AG04449 (cell line): ENCODE results near the gene KRT12.

Source experiments
- CTCF ChIA-PET: fragments of 350-600 bp; formaldehyde crosslinking; extraction: SDS; loops from one replicate; lab custom pipeline; 2021; ENCODE audit warnings: antibody characterized with exemption; lab: Yijun Ruan, JAX
- POLR2A ChIA-PET: fragments of 400-600, 350-600 bp; formaldehyde crosslinking; extraction: SDS; loops from one replicate; lab custom pipeline; 2020; ENCODE audit warnings: antibody characterized with exemption, inconsistent platforms; lab: Yijun Ruan, JAX
- DNase-seq: peaks from one replicate; pipeline ENCODE4 v3.0.0-alpha.2; 2010; ENCODE audit warnings: low read depth, low spot score
- H3K4me3 ChIP-seq: 2 replicates; pipeline ENCODE4 v1.5.1; 2011; ENCODE audit warnings: low read depth, mild to moderate bottlenecking, control low read depth, low read length
- TF ChIP-seq, protein P1 (sequence below): IDR thresholded peaks from one replicate; pipeline ENCODE4 v1.5.1; 2011; ENCODE audit warnings: mild to moderate bottlenecking, moderate library complexity, low read length, control low read depth, inconsistent platforms; ENCODE audit not compliant: insufficient read depth; ENCODE audit errors: missing control alignments

The KRT12 gene

DNA sequence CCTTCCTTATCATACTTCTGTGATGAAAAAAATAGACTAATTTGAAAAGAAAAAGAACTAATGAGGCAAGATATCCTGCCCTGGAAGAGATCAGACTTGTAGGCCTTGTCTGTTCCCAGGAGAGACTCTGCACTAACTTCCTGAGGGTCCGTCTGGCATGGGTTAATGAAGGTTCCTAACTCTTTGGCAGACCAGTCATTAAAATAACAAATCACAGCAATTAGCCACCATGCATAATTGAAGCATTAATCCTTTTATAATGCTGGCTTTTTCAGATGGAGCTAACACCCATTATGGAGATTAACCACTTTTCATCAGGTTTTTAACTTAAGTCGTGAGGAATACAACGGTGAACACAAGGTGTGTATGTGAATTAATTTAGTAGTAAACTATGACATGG, 34.2 kb downstream of the KRT12 start:
- POLR2A ChIA-PET = no interaction called here
- DNase-seq = no peak
- TF ChIP-seq, protein P1, sequence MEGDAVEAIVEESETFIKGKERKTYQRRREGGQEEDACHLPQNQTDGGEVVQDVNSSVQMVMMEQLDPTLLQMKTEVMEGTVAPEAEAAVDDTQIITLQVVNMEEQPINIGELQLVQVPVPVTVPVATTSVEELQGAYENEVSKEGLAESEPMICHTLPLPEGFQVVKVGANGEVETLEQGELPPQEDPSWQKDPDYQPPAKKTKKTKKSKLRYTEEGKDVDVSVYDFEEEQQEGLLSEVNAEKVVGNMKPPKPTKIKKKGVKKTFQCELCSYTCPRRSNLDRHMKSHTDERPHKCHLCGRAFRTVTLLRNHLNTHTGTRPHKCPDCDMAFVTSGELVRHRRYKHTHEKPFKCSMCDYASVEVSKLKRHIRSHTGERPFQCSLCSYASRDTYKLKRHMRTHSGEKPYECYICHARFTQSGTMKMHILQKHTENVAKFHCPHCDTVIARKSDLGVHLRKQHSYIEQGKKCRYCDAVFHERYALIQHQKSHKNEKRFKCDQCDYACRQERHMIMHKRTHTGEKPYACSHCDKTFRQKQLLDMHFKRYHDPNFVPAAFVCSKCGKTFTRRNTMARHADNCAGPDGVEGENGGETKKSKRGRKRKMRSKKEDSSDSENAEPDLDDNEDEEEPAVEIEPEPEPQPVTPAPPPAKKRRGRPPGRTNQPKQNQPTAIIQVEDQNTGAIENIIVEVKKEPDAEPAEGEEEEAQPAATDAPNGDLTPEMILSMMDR = no peak
- CTCF ChIA-PET = interaction anchor here (0.9 to 2.5 kb wide), 10 partner anchors 13 to 834 kb away, joined by 3 to 9 read pairs (median 5); no protein-coding TSS in a partner anchor
- H3K4me3 ChIP-seq = no peak overlapping the region

DNA sequence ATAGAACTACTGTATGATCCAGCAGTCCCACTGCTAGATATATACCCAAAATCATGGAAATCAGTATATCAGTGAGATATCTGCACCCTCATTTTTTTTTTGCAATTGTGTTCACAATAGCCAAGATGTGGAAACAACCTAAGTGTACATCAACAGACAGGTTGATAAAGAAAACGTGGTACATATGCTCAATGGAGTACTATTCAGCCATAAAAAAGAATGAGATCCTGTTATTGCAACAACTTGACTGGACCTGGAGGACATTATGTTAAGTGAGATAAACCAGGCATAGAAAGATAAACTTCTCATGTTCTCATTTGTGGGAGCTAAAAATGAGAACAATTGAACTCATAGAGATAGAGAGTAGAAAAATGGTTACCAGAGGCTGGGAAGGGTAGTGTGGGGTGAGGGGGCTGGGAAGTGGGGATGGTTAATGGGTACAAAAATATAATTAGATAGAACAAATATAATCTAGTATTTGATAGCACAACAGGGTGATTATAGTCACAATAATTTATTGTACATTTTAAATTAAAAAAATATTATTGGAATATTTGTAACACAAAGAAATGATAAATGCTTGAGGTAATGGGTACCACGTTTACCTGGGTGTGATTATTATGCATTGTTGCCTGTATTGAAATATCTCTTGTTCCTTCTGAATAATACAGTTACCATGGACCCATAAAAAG, 36.8 kb downstream of the KRT12 start:
- TF ChIP-seq, protein P1 = no peak
- ChIA-PET CTCF (interaction anchor here (0.9 to 2.5 kb wide), 4 partner anchors 26 to 837 kb away, joined by 3 to 5 read pairs (median 5); no protein-coding TSS in a partner anchor), POLR2A (no interaction called here)
- H3K4me3 ChIP-seq = no peak overlapping the region
- no peak for DNase-seq

DNA sequence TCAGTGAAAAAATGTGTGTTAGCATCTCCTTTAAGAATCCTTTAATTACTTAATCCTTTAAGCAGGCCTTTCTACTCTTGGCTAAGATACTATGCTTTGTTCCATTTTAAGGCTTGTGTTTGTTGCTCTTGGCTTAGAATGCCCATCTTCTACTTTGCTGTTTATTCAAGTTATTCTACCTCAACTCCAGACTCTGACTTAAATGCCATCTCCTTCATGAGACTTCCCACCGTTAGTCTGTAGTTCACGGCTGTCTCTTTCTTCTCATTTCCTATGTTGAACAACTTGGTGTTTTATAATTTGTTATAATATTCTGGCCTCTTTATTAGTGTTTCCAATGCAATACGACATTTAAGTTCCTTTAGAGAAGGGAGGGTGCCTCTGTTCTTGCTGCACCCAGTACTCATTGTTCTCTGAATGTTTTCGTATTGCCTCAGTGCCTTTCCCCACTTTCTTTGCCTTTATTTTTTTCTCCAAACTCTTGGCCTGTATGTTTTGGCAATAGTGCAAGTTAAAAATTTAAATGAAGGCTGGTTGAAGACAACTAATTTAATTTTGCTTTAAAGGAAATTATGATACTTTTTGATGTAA, 38.5 kb downstream of the KRT12 start:
- TF ChIP-seq, protein P1 = no peak
- no peak overlapping the region for H3K4me3 ChIP-seq
- ChIA-PET POLR2A (interaction anchor here (0.6 to 1.5 kb wide), 2 partner anchors 10 to 425 kb away, joined by 3 to 4 read pairs; no protein-coding TSS in a partner anchor), CTCF (interaction anchor here (0.7 to 1.5 kb wide), 3 partner anchors 10 to 835 kb away, joined by 3 to 4 read pairs (median 3); no protein-coding TSS in a partner anchor)
- DNase-seq = no peak

DNA sequence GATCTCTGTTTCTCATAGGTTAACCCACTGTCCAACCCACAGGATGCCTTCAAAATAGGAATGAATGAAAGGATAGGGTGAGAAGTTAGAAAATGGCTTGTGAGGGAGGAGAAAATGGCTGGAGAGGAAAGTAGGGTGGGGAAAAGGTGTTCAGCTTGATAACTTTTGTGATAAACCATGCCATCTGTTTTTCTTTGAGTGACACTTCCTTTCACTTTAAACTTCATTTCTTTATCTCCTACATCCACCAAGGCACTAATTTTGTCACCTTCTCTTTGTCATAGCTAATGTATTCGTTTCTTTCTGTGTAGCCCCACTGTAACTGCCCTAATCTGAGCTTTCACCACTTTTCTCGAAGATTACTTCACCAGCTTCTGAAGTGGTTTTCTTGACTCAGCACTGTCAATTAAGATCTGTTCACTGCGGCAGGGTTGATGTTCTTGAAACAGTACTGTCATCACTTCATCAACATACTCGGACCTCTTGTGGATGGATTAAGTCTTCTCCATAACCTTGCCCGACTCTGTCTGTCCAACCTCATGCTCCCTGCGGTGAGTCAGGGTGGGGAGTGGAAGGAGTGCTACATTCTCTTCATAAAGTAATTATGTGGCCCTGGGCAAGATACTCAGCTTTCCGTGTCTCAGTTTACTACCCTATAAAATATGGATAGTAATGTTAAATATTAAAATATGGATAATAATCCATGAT, 39.1 kb downstream of the KRT12 start:
- CTCF ChIA-PET = interaction anchor here (0.9 to 1.5 kb wide), 5 partner anchors 9 to 835 kb away, joined by 3 to 4 read pairs (median 3); no protein-coding TSS in a partner anchor
- TF ChIP-seq, protein P1 = no peak
- no peak overlapping the region for H3K4me3 ChIP-seq
- DNase-seq = no peak
- POLR2A ChIA-PET = interaction anchor here (0.6 to 1.5 kb wide), 2 partner anchors 9 to 425 kb away, joined by 3 to 4 read pairs; no protein-coding TSS in a partner anchor

DNA sequence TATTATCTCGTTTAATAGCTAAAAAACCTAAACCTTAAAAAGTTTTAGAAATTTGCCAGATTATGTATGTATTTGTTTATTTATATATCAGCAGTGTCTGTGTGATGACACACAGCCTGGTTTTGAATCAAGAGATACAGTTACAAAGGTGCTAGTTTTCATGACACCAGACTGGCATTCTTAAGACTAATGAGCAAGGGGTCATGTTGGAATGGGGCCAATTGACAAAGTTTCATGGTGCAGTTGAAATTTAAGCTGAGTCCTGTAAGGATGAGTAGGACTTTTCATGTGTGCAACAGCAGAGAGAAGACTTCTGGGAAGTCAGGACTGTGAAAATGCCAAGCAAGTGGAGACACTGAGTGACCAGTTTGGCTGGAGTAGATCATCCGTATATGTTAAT, 41.4 kb downstream of the KRT12 start:
- no peak overlapping the region for H3K4me3 ChIP-seq
- CTCF ChIA-PET = interaction anchor here (1.3 to 3.3 kb wide), 4 partner anchors 22 to 840 kb away, joined by 5 to 14 read pairs (median 8); no protein-coding TSS in a partner anchor
- POLR2A ChIA-PET = no interaction called here
- no peak for DNase-seq
- TF ChIP-seq, protein P1 = no peak
